CD4-positive, CD25-positive, alpha-beta regulatory T cell (primary cell): Measurements from ENCODE around the gene SETX. TPM values are rescaled to one million over a fixed set of nuclear protein-coding genes. Genes with fewer than 3 reads are reported as not detected.

Experiments
- ATAC-seq, 2 donors: fragments of 150-1000 bp; cut with Tn5 transposase; one replicate each; pipeline ENCODE4 v1.10.0; 2021; ENCODE audit warnings: low read depth in 2 of 2, moderate number of reproducible peaks in 2 of 2, moderate library complexity in 1 of 2
- DNase-seq, 3 donors: peaks; one replicate each; pipeline versions ENCODE4 v3.0.0 to v3.0.0-alpha.2; 2012 to 2022; ENCODE audit warnings: mixed read lengths in 1 of 3
- H3K27ac ChIP-seq: one replicate; pipeline ENCODE4 v1.7.0; 2013; ENCODE audit warnings: mild to moderate bottlenecking, low read length; ENCODE audit not compliant: insufficient read depth, poor library complexity, severe bottlenecking
- H3K27me3 ChIP-seq: one replicate; pipeline ENCODE4 v1.7.0; 2013; ENCODE audit warnings: low read length; ENCODE audit not compliant: control insufficient read depth, insufficient read depth
- H3K36me3 ChIP-seq: one replicate; pipeline ENCODE4 v1.7.0; 2013; ENCODE audit warnings: mild to moderate bottlenecking, low read length, moderate library complexity; ENCODE audit not compliant: control insufficient read depth, insufficient read depth
- H3K4me1 ChIP-seq: 2 replicates; pipeline ENCODE4 v1.7.0; 2013; ENCODE audit warnings: mild to moderate bottlenecking, low read length; ENCODE audit not compliant: insufficient read depth, control insufficient read depth, poor library complexity, severe bottlenecking
- H3K4me3 ChIP-seq: one replicate; pipeline ENCODE4 v1.7.0; 2013; ENCODE audit warnings: low read depth, mild to moderate bottlenecking, low read length, moderate library complexity
- H3K9me3 ChIP-seq, 2 experiments: 1 replicate in 1 of 2; 2 replicates in 1 of 2; pipeline ENCODE4 v1.7.0; 2013; ENCODE audit warnings: low read length in 2 of 2, mild to moderate bottlenecking in 1 of 2, moderate library complexity in 1 of 2; ENCODE audit not compliant: control insufficient read depth in 2 of 2
- H3K27ac Mint-ChIP-seq, 3 donors: one replicate each; pipeline ENCODE4 v1.8.0; 2020 to 2022; ENCODE audit warnings: mild to moderate bottlenecking in 3 of 3, mixed read lengths in 3 of 3, moderate library complexity in 2 of 3
- H3K27me3 Mint-ChIP-seq: one replicate; pipeline ENCODE4 v1.8.0; 2022; ENCODE audit warnings: mild to moderate bottlenecking, mixed read lengths
- H3K36me3 Mint-ChIP-seq: one replicate; pipeline ENCODE4 v1.8.0; 2020; ENCODE audit warnings: mixed read lengths
- H3K4me1 Mint-ChIP-seq, 4 donors: one replicate each; pipeline ENCODE4 v1.8.0; 2020 to 2022; ENCODE audit warnings: mixed read lengths in 4 of 4, mild to moderate bottlenecking in 1 of 4
- H3K4me3 Mint-ChIP-seq, 4 donors: one replicate each; pipeline ENCODE4 v1.8.0; 2020 to 2022; ENCODE audit warnings: mild to moderate bottlenecking in 4 of 4, mixed read lengths in 4 of 4, moderate library complexity in 3 of 4
- H3K9me3 Mint-ChIP-seq, 7 donors: one replicate each; pipeline ENCODE4 v1.8.0; 2020 to 2022; ENCODE audit warnings: mixed read lengths in 7 of 7, mild to moderate bottlenecking in 3 of 7, moderate library complexity in 2 of 7
- polyA plus RNA-seq, 4 donors: library from polyadenylated mRNA; unstranded; fragments of 300-500 nt; fragmentation: Illumina TruSeq; gene quantifications; one replicate each; pipeline ENCODE4 v1.2.3, GENCODE V29; 2021
- total RNA-seq: library from RNA; stranded (reverse); gene quantifications from one replicate; pipeline ENCODE4 v1.2.3, GENCODE V29; 2022

Gene SETX
- total and polyA plus RNA-seq, 5 donors from 2014 or later = 22.6 to 70.5 (median 30.6) TPM

DNA sequence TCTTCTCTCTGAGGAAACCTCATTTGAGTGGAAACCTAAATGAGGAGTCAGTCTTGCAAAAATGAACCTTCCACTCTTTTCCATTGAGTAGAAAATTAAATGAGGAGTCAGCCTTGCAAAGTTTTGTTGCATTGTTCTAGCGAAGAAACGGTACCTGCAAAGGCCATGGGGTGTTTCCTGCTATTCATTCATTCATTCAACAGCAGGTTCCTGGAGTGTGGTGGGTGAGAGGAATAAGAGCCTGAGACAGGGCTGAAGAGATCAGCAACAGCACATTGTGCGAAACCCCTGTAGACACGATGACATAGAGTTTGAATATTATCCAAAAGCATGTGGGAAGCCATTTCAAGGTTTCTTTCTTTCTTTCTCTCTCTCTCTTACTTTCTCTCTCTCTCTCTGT lies 14.6 kb upstream of the SETX start:
- DNase-seq (no peak), ATAC-seq (no peak)
- no peak overlapping the region for H3K4me3 ChIP-seq
- H3K27me3 ChIP-seq = no peaks in the 10 kb centered on the region
- Mint-ChIP-seq H3K9me3 (no peaks in the 10 kb centered on the region), H3K36me3 (peaks cover 8% of the 10 kb centered on the region), H3K4me3 (no peak overlapping the region), H3K27me3 (no peaks in the 10 kb centered on the region), H3K27ac (no peak overlapping the region), H3K4me1 (peaks cover 8 to 12% (median 8%) of the 10 kb centered on the region in 4 donors)
- no peaks in the 10 kb centered on the region for H3K9me3 ChIP-seq
- H3K4me1 ChIP-seq = no peaks in the 10 kb centered on the region
- no peak overlapping the region for H3K27ac ChIP-seq
- no peaks in the 10 kb centered on the region for H3K36me3 ChIP-seq

DNA sequence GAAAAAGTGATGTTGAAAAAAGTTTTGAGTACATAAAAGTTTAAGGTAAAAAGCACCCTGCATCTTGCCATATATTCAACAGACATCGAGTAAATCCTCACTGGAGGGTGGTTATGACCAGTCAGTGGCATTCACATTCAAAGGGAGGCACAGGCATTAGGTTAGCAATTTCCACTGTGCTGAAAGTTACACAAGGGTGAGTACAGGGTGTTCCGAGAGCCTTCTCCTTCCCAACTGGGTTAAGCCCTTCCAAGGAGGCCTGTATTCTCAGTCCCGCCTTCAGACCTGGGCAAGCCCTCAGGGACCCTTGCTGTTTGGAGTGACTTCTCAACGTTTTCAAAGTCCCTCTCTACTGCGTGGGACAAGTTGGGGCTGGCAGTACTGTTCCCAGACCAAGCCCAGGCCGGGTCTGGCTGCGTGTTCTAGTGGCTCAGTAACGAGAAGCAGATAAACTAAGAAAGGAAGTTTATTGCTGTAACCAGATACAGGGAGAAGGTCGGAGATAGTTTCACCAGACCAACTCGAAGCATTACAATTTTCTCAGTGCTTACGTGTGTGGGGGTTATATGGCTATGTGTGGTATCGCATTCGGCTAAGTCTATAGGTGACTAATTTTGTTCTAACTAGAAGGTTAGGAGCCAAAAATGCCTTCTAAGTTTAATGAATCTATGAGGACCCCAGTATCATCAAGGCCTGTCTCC lies 13.0 kb upstream of the SETX start:
- H3K27ac Mint-ChIP-seq = no peak overlapping the region
- H3K36me3 Mint-ChIP-seq = peaks cover 8% of the 10 kb centered on the region
- Histone ChIP-seq H3K27me3 (no peaks in the 10 kb centered on the region), H3K4me3 (no peak overlapping the region), H3K9me3 (no peaks in the 10 kb centered on the region), H3K36me3 (no peaks in the 10 kb centered on the region), H3K27ac (no peak overlapping the region), H3K4me1 (no peaks in the 10 kb centered on the region)
- no peaks in the 10 kb centered on the region for H3K9me3 Mint-ChIP-seq
- H3K27me3 Mint-ChIP-seq = no peaks in the 10 kb centered on the region
- no peak for ATAC-seq
- peaks cover 4 to 8% (median 6%) of the 10 kb centered on the region in 4 donors for H3K4me1 Mint-ChIP-seq
- H3K4me3 Mint-ChIP-seq = no peak overlapping the region
- no peak for DNase-seq

DNA sequence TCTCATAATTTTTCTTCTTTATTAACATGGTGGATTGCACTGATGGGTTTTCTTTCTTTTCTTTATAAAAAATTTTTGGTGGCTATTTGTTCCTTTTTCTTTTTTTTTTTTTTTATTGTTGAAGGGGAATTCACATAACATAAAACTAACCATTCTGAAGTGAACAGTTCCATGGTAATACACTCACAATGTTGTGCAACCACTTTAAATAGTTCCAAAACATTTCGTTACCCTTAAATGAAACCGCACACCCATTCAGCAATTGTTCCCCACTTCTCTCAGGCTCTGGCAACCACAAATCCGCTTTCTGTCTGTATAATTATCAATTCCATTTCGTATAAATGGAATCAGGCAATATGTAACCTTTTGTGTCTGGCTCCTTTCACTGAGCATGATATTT lies 11.7 kb upstream of the SETX start:
- H3K4me3 Mint-ChIP-seq = no peak overlapping the region
- Histone ChIP-seq H3K27me3 (no peaks in the 10 kb centered on the region), H3K9me3 (no peaks in the 10 kb centered on the region), H3K36me3 (no peaks in the 10 kb centered on the region), H3K4me3 (no peak overlapping the region), H3K27ac (no peak overlapping the region), H3K4me1 (no peaks in the 10 kb centered on the region)
- H3K27me3 Mint-ChIP-seq = no peaks in the 10 kb centered on the region
- H3K27ac Mint-ChIP-seq = no peak overlapping the region
- no peaks in the 10 kb centered on the region for H3K9me3 Mint-ChIP-seq
- H3K36me3 Mint-ChIP-seq = peaks cover 4% of the 10 kb centered on the region
- ATAC-seq (no peak), DNase-seq (no peak)
- H3K4me1 Mint-ChIP-seq = no peaks in the 10 kb centered on the region

DNA sequence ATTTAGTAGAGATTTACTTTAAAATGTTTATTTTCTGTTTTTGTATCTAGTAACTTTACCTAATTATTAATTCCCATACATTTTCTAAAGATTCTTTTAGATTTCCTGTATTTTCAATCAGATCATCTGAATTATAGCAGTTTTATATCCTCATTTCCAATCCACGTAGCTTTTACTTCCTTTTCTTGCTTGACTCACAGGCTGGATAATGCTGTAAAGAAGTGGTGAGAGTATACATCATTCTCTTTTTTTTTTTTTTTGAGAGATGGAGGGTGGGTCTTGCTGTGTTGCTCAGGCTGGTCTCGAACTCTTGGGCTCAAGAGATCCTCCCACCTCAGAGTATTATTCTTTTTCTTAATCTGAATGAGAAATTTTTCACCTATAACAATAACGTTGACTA lies 11.2 kb upstream of the SETX start:
- Histone ChIP-seq H3K9me3 (no peaks in the 10 kb centered on the region), H3K27ac (no peak overlapping the region), H3K4me1 (no peaks in the 10 kb centered on the region), H3K4me3 (no peak overlapping the region), H3K27me3 (no peaks in the 10 kb centered on the region), H3K36me3 (no peaks in the 10 kb centered on the region)
- H3K4me3 Mint-ChIP-seq = no peak overlapping the region
- no peak overlapping the region for H3K27ac Mint-ChIP-seq
- no peak for DNase-seq
- peaks cover 4% of the 10 kb centered on the region for H3K36me3 Mint-ChIP-seq
- no peaks in the 10 kb centered on the region for H3K9me3 Mint-ChIP-seq
- no peaks in the 10 kb centered on the region for H3K27me3 Mint-ChIP-seq
- no peak for ATAC-seq
- no peaks in the 10 kb centered on the region for H3K4me1 Mint-ChIP-seq

DNA sequence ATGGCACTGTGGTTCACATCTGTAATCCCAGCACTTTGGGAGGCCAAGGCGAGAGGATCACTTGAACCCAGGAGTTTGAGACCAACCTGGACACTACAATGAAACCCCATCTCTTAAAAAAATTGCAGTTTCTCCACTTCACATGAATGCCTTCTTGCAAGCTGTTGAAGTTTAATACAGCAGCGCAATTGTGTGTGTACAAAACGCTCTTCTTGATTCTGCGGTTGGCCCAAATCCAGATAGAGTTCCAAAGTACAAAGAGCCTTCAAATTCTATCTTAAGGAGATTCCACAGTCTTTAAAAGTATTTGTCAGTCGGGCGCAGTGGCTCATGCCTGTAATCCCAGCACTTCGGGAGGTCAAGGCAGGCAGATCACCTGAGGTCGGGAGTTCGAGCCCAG lies 9.3 kb upstream of the SETX start:
- Mint-ChIP-seq H3K36me3 (peaks cover under 1% of the 10 kb centered on the region), H3K4me1 (peaks cover 0 to 5% (median 0%) of the 10 kb centered on the region in 4 donors), H3K9me3 (no peaks in the 10 kb centered on the region), H3K4me3 (no peak overlapping the region), H3K27ac (no peak overlapping the region), H3K27me3 (no peaks in the 10 kb centered on the region)
- DNase-seq (no peak), ATAC-seq (no peak)
- no peaks in the 10 kb centered on the region for H3K36me3 ChIP-seq
- H3K27ac ChIP-seq = no peak overlapping the region
- no peaks in the 10 kb centered on the region for H3K27me3 ChIP-seq
- H3K4me3 ChIP-seq = no peak overlapping the region
- H3K4me1 ChIP-seq = no peaks in the 10 kb centered on the region
- H3K9me3 ChIP-seq = no peaks in the 10 kb centered on the region

DNA sequence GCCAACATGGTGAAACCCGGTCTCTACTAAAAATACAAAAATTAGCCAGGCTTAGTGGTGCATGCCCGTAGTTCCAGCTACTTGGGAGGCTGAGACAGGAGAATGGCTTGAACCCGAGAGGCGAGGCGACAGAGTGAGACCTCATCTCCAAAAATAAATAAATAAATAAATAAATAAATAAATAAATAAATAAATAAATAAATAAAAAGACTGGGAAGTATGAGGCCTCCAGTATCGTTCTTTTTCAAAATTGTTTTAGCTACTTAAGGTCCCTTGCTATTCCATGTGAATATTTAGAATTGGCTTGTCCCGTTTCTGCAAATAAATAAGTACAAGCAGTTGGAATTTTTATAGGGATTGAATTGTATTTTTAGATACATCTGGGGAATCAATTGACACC lies 3.0 kb upstream of the SETX start:
- H3K36me3 ChIP-seq = peaks cover 6% of the 10 kb centered on the region
- H3K27ac ChIP-seq = no peak overlapping the region
- Mint-ChIP-seq H3K27ac (no peak overlapping the region), H3K27me3 (peaks cover 5% of the 10 kb centered on the region), H3K4me1 (peaks cover 12 to 21% (median 17%) of the 10 kb centered on the region in 4 donors), H3K36me3 (peaks cover 10% of the 10 kb centered on the region), H3K4me3 (no peak overlapping the region), H3K9me3 (peaks cover 0 to 2% (median 0%) of the 10 kb centered on the region in 7 donors)
- peaks cover 14% of the 10 kb centered on the region for H3K4me1 ChIP-seq
- H3K9me3 ChIP-seq = no peaks in the 10 kb centered on the region
- DNase-seq = no peak
- no peaks in the 10 kb centered on the region for H3K27me3 ChIP-seq
- no peak overlapping the region for H3K4me3 ChIP-seq
- no peak for ATAC-seq

DNA sequence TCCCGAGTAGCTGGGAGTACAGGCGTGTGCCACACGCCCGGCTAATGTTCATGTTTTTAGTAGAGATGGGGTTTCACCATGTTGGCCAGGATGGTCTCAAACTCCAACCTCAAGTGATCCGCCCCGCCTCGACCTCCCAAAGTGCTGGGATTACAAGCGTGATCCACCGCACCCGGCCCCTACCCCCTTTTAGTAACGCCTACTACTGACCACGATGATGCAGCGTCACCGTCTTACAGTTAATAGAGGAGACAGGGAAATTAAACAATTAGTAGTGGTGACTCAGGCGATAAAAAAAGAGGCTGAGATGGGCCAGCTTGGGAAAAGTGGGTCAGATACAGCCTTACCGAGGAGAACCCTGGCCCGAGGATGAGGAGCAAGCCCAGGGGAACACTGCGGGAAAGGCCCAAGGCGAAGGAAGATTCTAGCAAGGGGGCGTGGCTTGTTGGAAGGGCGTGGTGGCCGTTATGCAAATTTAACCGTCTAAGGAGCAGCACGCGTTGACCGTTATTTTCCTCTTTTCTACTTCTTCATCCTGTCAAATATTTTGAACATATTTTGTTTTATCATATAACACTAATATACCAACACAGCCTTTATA lies 1.6 kb upstream of the SETX start:
- Mint-ChIP-seq H3K4me3 (peak overlapping the region; percentile 27 to 86 (median 66)), H3K36me3 (peaks cover 18% of the 10 kb centered on the region)

More for the DNA sequence above, 1.6 kb upstream of the SETX start:
- H3K4me3 ChIP-seq = no peak overlapping the region
- no peaks in the 10 kb centered on the region for H3K9me3 ChIP-seq
- Mint-ChIP-seq H3K27ac (peak overlapping the region in 2 of 3 donors; percentile 81 to 97), H3K4me1 (peaks cover 18 to 34% (median 26%) of the 10 kb centered on the region in 4 donors), H3K9me3 (peaks cover 0 to 2% (median 0%) of the 10 kb centered on the region in 7 donors), H3K27me3 (peaks cover 5% of the 10 kb centered on the region)
- H3K27ac ChIP-seq = no peak overlapping the region
- no peaks in the 10 kb centered on the region for H3K27me3 ChIP-seq
- peaks cover 18% of the 10 kb centered on the region for H3K36me3 ChIP-seq
- DNase-seq (no peak), ATAC-seq (no peak)
- peaks cover 27% of the 10 kb centered on the region for H3K4me1 ChIP-seq
